ENCODE data around the gene SUPT7L.
A peak's percentile ranks its signal among the peaks of the same experiment; 100 is the strongest.
"Not testable (repeated sequence)": the region's sequence is repeated elsewhere in the genome, so short reads cannot be mapped to it uniquely, and the experiment has no call there.

Gene SUPT7L

DNA sequence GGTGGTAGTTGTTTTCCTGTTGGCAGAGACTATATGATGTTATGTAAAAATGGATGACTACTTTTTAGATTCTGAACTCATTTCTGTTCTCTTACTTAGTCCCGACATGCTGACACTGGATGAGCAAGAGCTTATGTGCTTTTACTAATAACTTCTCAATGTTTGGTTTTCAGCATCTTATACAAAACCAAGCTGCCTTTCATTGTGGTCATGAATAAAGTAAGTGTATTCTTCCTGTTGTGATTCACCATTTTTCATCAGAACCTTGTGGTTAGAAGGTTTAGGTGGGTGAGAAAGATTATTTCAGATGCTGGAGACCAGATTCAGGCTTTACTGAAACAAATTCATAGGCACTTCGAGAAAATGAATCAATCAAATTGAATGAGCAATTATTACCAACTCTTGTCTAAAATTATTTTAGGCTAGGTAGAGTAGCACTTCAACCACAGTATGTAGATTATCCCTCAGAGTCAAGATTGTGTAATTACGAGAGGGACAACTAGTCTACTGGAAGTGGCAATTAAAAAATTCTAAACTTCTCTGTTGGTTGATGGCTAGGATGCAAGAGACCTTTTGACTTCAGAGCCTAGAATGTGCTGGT, 25.3 kb downstream of the SUPT7L start:
- DNase-seq (ENCODE audit: low spot score), result peak; percentile 5

DNA sequence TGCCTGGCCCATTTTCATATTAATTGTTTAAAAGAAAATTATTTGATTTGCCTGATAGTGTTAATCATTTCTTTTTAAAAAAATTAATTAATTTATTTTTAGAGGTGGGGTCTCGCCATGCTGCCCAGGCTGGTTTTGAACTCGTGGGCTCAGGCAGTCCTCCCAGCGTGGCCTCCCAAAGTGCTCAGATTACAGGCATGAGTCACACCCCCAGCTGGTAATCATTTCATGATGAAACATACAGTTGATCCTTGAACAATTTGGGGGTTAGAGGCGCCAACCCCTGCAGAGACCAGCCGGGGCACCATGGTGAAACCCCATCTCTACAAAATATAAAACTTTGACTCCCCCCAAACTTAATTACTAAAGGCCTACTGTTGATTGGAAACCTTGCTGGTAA, 26.6 kb downstream of the SUPT7L start:
- no peak for DNase-seq (ENCODE audit: low spot score)

DNA sequence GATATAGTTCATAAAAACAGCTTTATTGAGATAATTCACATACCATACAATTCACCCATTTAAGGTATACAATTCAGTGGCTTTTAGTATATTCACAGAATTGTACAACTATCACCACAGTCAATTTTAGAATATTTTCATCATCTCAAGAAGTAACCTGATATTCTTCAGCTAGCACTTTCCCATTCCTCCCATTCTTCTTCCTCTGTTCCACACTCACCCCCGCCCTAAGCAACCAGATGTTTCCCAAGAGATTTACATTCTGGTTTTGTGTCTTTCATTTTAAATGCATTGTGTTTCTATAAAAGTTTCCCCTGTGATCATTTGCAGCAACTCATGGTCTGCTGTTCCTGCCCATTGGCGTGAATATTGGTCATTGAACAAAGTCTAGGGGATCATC, 29.1 kb downstream of the SUPT7L start:
- DNase-seq (ENCODE audit: low spot score), result no peak

DNA sequence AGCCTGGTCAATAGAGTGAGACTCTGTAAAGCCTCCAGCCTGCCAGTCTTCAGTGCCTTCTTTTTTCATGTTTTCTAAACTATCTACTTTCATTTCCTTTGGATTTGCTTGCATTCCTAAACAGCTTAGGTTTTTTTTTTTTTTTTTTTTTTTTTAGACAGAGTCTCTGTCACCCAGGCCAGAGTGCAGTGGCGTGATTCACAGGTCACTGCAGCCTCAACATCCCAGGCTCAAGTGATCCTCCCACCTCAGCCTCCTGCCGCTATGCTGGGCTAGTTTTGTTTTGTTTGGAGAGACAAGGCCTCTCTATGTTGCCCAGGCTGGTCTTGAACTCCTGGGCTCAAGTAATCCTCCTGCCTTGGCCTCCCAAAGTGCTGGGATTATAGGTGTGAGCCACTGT, 33.2 kb downstream of the SUPT7L start:
- DNase-seq (ENCODE audit: low spot score), result not testable (repeated sequence)

DNA sequence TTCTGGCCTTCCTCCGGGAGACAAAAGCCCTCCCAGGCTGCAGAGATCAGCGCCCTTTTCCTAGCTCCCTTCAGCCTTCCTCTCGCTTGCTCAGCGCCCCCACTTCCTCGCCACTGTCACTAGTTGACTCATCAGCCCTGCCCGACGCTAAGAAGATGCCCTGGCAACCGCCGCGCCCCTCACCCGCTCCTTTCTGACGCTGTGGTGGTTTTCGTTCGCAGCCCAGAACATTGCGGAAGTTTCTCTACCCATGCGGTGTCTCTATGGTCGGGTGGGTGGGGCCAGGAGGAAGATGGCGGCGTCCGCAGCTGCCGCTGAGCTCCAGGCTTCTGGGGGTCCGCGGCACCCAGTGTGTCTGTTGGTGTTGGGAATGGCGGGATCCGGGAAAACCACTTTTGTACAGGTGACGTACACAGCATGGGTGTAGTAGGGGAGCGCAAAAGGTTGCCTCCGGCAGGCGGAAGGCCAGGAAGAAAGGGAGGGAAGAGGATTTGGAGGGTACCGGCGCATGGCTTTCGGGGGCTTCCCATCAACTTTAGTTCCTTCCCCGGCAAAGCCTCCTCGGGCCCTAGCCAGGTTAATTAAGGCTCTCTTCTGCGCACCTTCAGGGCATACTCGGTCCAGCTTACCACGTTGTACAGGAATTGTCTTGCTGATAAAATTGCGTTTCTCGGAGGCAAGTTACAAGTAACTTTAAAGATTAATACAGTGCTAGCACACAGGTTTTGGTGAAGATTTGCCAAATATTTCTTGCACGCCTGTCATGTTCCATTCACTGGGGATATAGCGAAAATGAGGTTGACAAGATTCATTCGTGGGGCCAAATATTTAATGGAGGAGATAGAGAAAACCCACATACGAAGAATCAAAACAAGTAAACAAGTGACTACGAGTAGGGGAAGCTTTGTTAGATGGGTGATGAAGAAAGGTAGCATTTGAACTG, 34.4 kb downstream of the SUPT7L start, which contains the start of the genes CCDC121 and GPN1:
CCDC121 (minus strand) TSS at position 246 of the 943 bp plus-strand sequence. CDS start 1,213 bp downstream, outside the sequence.
GPN1 (plus strand) TSS at position 284 of the 943 bp plus-strand sequence; CDS start at position 293, 9 bp downstream.
- peak; percentile 95 for DNase-seq (ENCODE audit: low spot score)

DNA sequence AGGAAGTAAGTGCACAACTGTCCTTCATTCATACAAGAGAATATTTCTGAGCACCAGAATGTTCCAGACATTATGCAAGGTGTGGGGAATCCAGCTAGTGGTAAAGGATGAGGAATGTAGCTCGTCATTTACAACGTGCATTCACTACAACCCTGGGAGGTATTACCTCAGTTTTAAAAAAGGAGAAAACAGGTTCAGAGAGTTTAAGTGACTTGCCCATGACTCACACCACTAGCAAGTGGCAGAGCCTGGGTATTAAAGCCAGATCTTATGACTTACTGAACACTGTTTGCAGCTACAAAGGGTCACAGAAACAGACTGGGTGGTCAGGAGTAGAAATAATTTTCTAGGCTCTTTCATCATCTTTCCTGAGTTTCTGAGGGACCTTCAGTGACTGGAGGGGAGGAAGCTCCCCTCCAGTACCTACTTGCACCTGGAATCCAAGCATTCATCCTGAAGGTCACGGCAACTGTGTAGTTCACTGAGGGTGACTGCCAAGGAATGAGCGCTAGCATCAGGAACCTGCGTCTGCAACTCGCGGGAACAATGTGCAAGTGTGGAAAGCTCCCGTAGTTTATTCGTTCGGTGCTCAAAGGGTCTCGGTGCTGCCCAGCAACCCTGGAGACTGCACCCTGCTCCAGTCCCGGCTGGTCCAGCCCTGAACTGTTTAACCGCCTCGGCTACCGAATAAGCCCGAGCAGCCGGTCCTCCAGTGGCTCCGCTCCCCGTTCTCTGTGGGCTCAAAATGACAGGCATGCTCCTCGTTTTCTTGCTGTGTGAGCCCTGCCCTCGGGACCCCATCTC, 35.2 kb downstream of the SUPT7L start:
- peak; percentile 73 for DNase-seq (ENCODE audit: low spot score)

DNA sequence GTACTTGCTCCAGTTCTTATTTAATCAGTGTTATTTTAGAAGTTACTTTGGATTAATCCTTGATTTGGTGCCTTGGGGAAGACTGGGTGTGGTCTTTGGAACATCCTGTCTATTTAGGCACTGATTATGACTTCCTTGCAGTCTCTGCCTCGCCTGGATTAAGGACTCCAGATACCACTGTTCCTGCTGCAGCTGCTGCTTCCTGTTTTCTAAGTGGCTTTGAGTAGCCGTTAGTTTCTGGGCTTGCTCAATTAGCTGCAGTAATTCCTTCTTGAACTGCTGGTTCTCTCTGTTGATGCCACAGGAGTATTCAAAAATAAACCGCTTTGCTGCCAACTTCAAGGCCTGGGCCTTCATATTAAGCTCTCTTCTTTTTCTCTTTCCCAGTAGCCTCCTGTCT, 36.5 kb downstream of the SUPT7L start:
- not testable (repeated sequence) for DNase-seq (ENCODE audit: low spot score)

DNA sequence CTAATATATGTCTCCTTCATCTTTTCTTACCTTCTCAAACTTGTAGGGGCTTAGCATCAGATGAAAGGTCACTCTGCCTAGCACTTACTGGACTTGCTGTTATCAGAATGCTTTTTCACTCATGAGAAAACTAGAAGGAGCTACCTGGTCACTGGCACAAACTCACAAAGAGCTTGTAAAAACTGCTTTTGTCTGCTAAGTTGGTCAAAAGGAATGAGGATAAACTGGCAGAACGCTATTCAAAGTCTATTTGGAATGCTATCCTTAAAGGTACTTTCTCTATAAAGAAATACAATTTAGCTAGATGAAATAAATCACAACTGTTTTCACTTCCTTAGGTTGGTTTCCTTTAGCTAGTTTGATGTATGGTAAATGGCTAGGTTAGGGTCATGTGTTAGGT, 37.1 kb downstream of the SUPT7L start:
- not testable (repeated sequence) for DNase-seq (ENCODE audit: low spot score)

DNA sequence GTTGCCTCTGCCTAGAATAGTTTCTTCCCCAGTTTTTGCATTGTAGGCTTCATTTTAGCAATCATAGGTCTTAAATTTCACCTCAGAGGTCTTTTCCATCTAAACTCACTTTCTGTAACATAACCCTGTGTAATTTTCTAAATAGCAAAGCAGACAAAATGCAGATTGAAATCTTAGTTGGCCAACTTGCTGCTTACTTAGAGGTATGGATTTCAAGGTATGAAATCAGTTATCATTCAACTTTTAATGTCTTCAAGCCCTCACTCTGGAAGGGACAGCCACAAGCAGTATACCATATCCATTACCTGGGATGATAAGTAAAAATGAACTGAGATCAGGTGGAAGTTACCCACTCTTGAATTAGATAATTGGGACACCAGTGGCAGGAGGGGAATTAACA, 38.5 kb downstream of the SUPT7L start:
- DNase-seq (ENCODE audit: low spot score), result no peak

DNA sequence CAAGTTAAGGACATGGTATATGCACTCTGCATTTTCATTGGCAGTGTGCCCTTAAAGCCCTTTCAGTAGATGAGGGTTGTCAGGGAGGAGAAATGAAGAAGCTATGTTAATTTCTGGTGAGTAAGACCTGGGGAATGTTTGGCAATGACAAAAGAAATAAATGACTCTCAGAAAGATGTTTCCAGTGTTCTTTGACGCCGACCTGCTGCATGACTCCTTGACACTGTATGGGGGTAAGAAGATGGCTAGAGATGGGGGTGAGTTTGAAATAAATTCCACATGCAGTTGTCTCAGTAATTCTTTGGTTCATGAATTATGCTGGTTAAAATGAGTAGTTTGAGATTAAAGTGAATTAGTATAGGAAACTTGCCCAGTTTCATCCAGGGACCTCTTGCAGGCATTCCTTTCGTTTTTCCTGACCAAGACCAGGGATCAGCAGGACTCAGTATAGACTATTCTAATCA, 40.5 kb downstream of the SUPT7L start:
- DNase-seq (ENCODE audit: low spot score), result no peak

DNA sequence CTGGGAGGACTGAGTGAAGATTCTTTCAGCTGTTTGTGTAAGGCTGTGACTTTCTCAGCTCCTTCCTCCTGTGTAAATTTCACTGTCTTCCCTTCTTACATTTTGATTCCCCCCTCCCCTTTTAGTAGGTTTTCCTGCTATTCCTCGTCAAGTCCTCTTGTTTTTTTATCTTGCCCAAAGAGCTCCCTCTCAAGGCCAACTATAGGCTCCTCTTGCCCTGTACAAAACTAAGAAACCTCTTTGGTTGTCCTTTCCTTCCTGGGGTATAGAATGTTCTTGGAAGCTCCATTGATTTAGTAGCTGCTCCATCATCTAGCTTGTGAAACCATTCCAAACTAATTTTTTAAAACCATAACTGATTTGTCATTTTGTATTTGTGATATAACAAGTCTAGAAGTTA, 41.9 kb downstream of the SUPT7L start:
- no peak for DNase-seq (ENCODE audit: low spot score)

DNA sequence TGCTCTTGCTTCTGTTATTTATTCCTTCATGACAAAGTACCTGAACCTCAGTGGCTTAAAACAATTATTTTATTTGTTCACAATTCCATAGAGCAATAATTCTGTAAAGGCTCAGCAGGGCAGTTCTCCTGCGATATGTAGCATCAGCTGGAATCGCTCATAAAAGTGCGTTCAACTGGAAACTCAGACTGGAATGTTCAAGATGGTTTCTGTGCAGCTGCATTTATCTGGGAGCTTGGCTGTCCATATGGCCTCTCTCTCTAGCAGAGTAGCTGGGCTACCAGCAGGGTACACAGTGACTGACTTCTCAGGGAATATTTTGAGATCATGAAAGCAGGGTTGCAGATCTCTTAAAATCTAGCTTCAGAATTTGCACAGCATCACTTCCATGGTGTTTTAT, 48.1 kb downstream of the SUPT7L start:
- no peak for DNase-seq (ENCODE audit: low spot score)

DNA sequence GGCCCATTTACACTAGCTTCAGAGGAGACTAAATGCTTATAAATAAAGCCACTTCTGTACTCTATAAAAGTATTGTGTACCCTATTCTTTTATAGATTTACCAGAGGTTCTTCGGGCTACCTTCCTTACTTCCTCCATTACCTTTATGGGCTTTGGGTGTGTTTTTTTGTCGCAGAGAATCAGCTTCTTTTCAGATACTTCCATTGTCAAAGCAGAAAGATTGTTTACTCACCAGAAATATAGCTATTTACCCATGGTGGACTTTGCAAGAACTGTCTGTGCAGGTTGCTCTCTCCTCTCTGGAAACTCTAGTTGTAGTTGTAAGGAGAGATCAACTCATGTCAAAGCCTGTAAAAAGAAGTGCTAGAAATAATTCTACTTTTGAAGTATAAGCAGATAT, 49.4 kb downstream of the SUPT7L start:
- no peak for DNase-seq (ENCODE audit: low spot score)

DNA sequence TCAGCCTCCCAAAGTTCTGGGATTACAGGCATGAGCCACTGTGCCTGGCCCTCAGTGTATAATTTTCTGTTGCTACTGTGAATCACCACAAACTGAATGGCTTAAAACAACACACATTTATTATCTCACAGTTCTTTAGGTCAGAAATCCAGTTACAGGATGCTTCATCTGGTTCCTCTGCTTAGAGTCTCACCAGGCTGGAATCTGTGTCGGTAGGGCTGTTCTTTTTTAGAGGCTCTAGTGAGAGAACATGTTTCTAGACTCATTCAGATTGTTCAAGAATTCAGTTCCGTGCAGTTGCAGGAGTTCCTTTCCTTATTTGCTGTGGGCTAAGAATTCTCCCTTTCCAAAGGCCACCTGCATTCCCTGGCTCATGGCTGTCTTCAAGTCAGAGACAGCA, 56.8 kb downstream of the SUPT7L start:
- no peak for DNase-seq (ENCODE audit: low spot score)

All from SW480 (cell line).